ENCODE measurements around the gene CNTN2. TPM values are rescaled to one million over a fixed set of nuclear protein-coding genes. Genes with fewer than 3 reads are reported as not detected.

Gene CNTN2
- total and polyA plus RNA-seq, 8 donors: 0.12 to 2.2 (median 0.58) TPM; not detected in 3

- Histone ChIP-seq H3K27me3 (peaks cover 8 to 78% (median 42%) of the 10 kb centered on the region in 3 donors), H3K4me1 (peaks cover 0 to 4% (median under 1%) of the 10 kb centered on the region in 4 donors), H3K36me3 (no peaks in the 10 kb centered on the region), H3K4me3 (no peak overlapping the region), H3K27ac (no peak overlapping the region), H3K9me3 (no peaks in the 10 kb centered on the region)
- TF ChIP-seq POLR2AphosphoS5 (IDR thresholded peaks at IDR 0.05) (no peak), EP300 (IDR thresholded peaks at IDR 0.05) (no peak), POLR2A (IDR thresholded peaks at IDR 0.05) (no peak)
- TF ChIP-seq, protein P1, sequence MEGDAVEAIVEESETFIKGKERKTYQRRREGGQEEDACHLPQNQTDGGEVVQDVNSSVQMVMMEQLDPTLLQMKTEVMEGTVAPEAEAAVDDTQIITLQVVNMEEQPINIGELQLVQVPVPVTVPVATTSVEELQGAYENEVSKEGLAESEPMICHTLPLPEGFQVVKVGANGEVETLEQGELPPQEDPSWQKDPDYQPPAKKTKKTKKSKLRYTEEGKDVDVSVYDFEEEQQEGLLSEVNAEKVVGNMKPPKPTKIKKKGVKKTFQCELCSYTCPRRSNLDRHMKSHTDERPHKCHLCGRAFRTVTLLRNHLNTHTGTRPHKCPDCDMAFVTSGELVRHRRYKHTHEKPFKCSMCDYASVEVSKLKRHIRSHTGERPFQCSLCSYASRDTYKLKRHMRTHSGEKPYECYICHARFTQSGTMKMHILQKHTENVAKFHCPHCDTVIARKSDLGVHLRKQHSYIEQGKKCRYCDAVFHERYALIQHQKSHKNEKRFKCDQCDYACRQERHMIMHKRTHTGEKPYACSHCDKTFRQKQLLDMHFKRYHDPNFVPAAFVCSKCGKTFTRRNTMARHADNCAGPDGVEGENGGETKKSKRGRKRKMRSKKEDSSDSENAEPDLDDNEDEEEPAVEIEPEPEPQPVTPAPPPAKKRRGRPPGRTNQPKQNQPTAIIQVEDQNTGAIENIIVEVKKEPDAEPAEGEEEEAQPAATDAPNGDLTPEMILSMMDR (IDR thresholded peaks at IDR 0.05): no peak
- WGBS, 5 donors: 69 to 87% (median 77%) methylated on average over 6 to 9 of the region's 9 CpGs
- intact Hi-C loops (cut with DNase I; ENCODE audit: low total_unique reads): no loop called here
- DNase-seq: peak in 1 of 2 donors; percentile 27
These were observed 5.4 kb downstream of the CNTN2 start for GRCh38 chr1:205048382-205048781.

- WGBS, 5 donors: 66 to 72% (median 68%) methylated on average over 6 of the region's 6 CpGs
- DNase-seq: no peak
- peaks cover 3 to 76% (median 31%) of the 10 kb centered on the region in 3 donors for H3K27me3 ChIP-seq
- H3K36me3 ChIP-seq: no peaks in the 10 kb centered on the region
- no peak overlapping the region for H3K27ac ChIP-seq
- TF ChIP-seq POLR2A (IDR thresholded peaks at IDR 0.05): no peak
- no peak for TF ChIP-seq EP300 (IDR thresholded peaks at IDR 0.05)
- TF ChIP-seq, protein P1 (IDR thresholded peaks at IDR 0.05): no peak
- TF ChIP-seq POLR2AphosphoS5 (IDR thresholded peaks at IDR 0.05): no peak
- intact Hi-C loops (cut with DNase I; ENCODE audit: low total_unique reads): no loop called here
- H3K4me3 ChIP-seq: no peak overlapping the region
- no peaks in the 10 kb centered on the region for H3K4me1 ChIP-seq
- H3K9me3 ChIP-seq: no peaks in the 10 kb centered on the region
These were observed 6.5 kb downstream of the CNTN2 start for GRCh38 chr1:205049479-205049878.

DNA sequence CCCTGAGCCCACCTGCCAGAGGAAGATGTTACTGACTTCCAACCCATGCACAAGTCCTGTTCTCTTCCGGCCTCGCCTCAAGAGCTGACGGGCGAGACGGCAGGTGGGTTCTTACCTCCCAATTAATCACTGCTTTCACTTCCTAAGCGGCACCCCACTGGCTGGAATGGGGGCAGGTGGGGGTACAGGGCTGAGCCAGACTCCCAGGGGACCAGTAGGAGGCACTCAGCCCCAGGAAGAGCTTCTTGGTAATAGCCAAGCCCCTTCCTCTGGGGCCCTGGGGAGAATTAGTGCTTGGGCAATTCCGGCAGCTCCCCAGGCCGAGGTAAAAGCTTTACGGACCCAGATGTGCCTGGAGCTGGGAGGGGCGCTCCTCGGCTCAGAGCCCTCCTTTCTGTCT is 9.7 kb downstream of the CNTN2 start:
- no peaks in the 10 kb centered on the region for H3K4me1 ChIP-seq
- H3K27ac ChIP-seq: no peak overlapping the region
- WGBS, 5 donors: 69 to 87% (median 76%) methylated on average over 9 to 11 of the region's 11 CpGs
- no peaks in the 10 kb centered on the region for H3K9me3 ChIP-seq
- no peak overlapping the region for H3K4me3 ChIP-seq
- intact Hi-C loops (cut with DNase I; ENCODE audit: low total_unique reads): no loop called here
- TF ChIP-seq, protein P1 (IDR thresholded peaks at IDR 0.05): no peak
- TF ChIP-seq EP300 (IDR thresholded peaks at IDR 0.05): no peak
- TF ChIP-seq POLR2A (IDR thresholded peaks at IDR 0.05): no peak
- no peaks in the 10 kb centered on the region for H3K36me3 ChIP-seq
- DNase-seq: no peak
- peaks cover 0 to 59% (median 5%) of the 10 kb centered on the region in 3 donors for H3K27me3 ChIP-seq

GRCh38 chr1:205053296-205053695 is 10.3 kb downstream of the CNTN2 start:
- Histone ChIP-seq H3K9me3 (no peaks in the 10 kb centered on the region), H3K36me3 (no peaks in the 10 kb centered on the region), H3K4me1 (no peaks in the 10 kb centered on the region), H3K4me3 (no peak overlapping the region), H3K27me3 (peaks cover 0 to 55% (median 0%) of the 10 kb centered on the region in 3 donors), H3K27ac (no peak overlapping the region)
- TF ChIP-seq, protein P1 (IDR thresholded peaks at IDR 0.05): no peak
- TF ChIP-seq POLR2AphosphoS5 (IDR thresholded peaks at IDR 0.05) (no peak), EP300 (IDR thresholded peaks at IDR 0.05) (no peak), POLR2A (IDR thresholded peaks at IDR 0.05) (no peak)
- intact Hi-C loops (cut with DNase I; ENCODE audit: low total_unique reads): no loop called here
- whole genome bisulfite sequencing, 5 donors: 85 to 93% (median 91%) methylated on average over 5 of the region's 5 CpGs
- DNase-seq: no peak
